HG02571 (cell line): Measurements from ENCODE around the gene ATAD3C.

Experiments used
- ATAC-seq: cut with Tn5 transposase; IDR thresholded peaks from one replicate; pipeline ENCODE4 v1.9.1; 2021; ENCODE audit warnings: mild to moderate bottlenecking, moderate library complexity; ENCODE audit not compliant: unreplicated experiment

The ATAD3C gene

GRCh38 chr1:1430114-1430982 is 19.1 kb upstream of the ATAD3C start:
- no peak for ATAC-seq

DNA sequence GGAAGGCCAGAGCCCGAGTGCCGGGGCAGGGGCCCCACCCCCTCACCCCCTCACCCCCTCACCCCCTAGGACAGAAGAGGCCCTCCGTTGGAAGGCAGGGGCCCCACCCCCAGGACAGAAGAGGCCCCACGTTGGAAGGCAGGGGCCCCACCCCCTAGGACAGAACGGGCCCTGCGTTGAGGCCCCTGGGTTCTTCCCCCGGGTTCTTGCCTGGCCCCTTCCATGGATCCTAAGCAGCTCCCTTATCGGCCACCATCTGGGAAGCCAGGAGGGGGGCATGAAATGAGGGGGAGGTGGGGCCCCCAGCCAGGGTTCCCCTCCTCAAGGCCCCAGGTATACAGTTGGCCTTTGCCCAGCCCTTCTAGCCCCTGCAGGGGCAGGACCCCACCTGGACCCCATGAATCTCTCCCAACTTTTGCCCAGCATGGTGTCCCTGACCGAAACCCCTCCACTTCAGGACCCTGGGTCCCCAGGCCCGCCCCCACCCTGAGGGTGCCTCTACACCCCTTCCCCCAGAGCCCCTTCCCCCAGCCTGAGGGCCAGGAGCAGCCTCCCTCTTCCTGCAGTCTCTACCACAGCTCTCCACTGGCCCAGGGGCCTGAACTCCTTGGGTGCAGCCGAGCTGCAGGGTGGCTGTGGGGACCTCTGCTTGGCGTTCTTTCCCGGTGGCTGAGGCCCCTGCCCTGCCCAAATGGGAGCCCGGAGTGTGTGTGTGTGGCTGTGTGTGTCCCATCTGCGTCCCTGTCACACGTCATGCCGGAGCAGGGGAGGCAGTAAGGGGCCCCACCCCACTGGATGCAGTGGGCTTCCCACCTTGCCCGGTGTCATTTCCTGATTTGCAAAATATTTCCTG is 18.3 kb upstream of the ATAD3C start:
- ATAC-seq, result no peak

DNA sequence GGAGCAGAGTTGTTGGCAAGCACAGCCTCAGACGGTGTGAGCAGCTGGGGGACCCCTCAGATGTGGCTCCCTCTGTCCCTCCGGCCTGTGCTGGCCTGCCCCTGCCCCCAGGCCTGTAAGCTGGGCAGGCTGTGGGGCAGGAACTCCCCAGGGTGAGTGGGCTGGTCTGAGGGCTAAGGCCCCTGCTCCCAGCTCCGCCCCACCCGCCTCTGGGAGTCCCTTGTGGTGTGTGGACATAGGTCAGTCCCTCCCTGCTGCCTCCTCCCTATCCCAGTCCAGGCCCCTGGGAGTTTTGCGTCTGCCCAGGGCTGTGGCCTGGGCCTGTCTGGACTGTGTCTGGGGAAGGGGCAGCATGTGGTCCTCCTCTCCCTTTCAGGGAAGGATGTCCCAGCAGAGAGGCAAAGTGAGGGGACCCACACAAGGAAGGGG is 17.6 kb upstream of the ATAD3C start:
- no peak for ATAC-seq

- no peak for ATAC-seq
Measured at GRCh38 chr1:1432274-1432950, 17.1 kb upstream of the ATAD3C start.

- no peak for ATAC-seq
Measured at GRCh38 chr1:1432951-1433803, 16.3 kb upstream of the ATAD3C start.

DNA sequence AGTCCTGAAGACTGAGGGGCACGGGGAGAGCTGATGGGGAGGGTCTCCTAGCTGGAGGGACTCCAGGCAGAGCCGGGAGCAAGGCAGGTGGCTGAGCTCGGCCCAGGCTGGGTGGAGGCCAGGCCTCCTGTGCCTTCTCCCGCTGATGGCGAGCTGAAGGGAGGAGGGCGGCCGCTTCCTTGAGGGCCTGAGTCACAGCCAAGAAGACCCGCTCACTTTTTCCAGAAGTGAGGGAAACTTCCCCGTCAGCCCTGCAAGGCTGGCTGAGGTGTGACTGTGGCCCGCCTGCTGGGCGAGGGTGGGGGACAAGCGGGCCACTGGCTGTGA is 15.7 kb upstream of the ATAD3C start:
- ATAC-seq, result no peak

- ATAC-seq, result no peak
Measured at GRCh38 chr1:1434131-1434823, 15.2 kb upstream of the ATAD3C start.

GRCh38 chr1:1434824-1435105 is 14.7 kb upstream of the ATAD3C start:
- no peak for ATAC-seq

GRCh38 chr1:1435106-1435903 is 14.2 kb upstream of the ATAD3C start, which contains the start of gene VWA1:
VWA1 (plus strand) TSS chr1:1435690; CDS start chr1:1435749, 59 bp downstream.
- ATAC-seq, result no peak

- no peak for ATAC-seq
Measured at GRCh38 chr1:1435911-1436629, 13.4 kb upstream of the ATAD3C start.

DNA sequence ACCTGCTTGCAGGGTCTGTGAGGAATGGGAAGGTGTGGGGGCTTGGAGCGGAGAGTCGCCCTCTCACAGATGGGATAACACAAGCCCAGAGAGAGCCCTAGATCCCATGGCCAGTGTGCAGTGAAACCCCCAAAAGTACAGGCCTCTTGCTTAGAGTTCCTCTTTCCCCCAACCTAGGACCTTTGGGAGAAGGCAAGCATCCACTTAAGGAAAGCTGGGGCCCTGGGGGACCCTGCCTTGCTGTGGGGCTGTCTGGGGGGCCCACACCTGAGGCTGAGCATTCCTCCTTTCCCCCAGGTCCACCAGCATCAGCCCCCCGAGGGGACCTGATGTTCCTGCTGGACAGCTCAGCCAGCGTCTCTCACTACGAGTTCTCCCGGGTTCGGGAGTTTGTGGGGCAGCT is 12.9 kb upstream of the ATAD3C start:
- no peak for ATAC-seq

DNA sequence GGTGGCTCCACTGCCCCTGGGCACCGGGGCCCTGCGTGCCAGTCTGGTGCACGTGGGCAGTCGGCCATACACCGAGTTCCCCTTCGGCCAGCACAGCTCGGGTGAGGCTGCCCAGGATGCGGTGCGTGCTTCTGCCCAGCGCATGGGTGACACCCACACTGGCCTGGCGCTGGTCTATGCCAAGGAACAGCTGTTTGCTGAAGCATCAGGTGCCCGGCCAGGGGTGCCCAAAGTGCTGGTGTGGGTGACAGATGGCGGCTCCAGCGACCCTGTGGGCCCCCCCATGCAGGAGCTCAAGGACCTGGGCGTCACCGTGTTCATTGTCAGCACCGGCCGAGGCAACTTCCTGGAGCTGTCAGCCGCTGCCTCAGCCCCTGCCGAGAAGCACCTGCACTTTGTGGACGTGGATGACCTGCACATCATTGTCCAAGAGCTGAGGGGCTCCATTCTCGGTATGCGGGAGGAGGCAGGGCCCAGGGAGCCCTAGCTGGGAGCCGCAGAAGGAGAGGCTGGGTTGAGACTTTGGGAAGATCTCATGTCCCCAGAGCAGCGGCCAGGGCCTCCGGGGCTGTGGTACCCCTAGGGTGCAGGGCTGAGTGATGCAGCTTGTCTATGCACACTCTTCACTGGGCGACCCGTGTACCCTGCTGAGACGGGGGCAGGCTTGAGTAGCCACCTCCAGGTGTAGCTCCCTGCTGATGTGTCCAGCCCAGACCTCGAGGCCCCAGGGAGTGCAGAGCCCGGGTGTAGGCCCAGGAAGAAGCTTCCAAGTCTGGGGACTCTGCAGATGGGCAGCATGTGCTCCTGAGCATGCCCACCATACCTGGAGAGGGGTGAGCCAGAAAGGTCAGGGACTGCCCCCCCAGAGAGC is 12.2 kb upstream of the ATAD3C start:
- no peak for ATAC-seq

GRCh38 chr1:1437904-1438376 is 11.5 kb upstream of the ATAD3C start:
- no peak for ATAC-seq

GRCh38 chr1:1438531-1439381 is 10.7 kb upstream of the ATAD3C start:
- ATAC-seq, result no peak

GRCh38 chr1:1439546-1440261 is 9.8 kb upstream of the ATAD3C start:
- ATAC-seq, result no peak
